Endothelial cell of umbilical vein (primary cell): ENCODE data around the gene CHRNE. TPM values are rescaled to one million over a fixed set of nuclear protein-coding genes. Genes with fewer than 3 reads are reported as not detected.

Experiments
- BruUV-seq: library from RNA; stranded (reverse); fragments of 400-500 nt; replicated peaks from 2 replicates; lab custom pipeline; 2021; lab: Mats Ljungman, UMichigan
- CTCF ChIA-PET: fragments of 300-600, 350-600 bp; sonication (Branson Sonifier 250); formaldehyde crosslinking; loops from one replicate; lab custom pipeline; 2021; ENCODE audit warnings: antibody characterized with exemption, inconsistent platforms; lab: Charles Lee
- POLR2A ChIA-PET: fragments of 300-600, 350-600 bp; sonication (Branson Sonifier 250); formaldehyde crosslinking; loops from one replicate; lab custom pipeline; 2021; ENCODE audit warnings: antibody characterized with exemption, inconsistent platforms; lab: Charles Lee
- DNase-seq: peaks from one replicate; pipeline ENCODE4 v3.0.0-alpha.2; 2011; ENCODE audit warnings: low read depth, low spot score
- FAIRE-seq: peaks from 2 replicates; lab custom pipeline; 2011; peaks lifted over from hg19 to GRCh38; lab: Jason Lieb, UNC
- H2AFZ ChIP-seq: 2 replicates; pipeline ENCODE4 v1.6.0; 2012; ENCODE audit warnings: low read depth, low read length, control low read depth, inconsistent platforms
- H3K27ac ChIP-seq: 2 replicates; pipeline ENCODE4 v1.5.1; 2011; ENCODE audit warnings: low read depth, mild to moderate bottlenecking, control low read depth, low read length, moderate library complexity; ENCODE audit not compliant: insufficient read depth
- H3K27me3 ChIP-seq, 2 experiments: 2 replicates each; pipeline versions ENCODE4 v1.6.0 to v1.6.1; 2011; ENCODE audit warnings: low read length in 2 of 2, mixed read lengths in 1 of 2; ENCODE audit not compliant: control insufficient read depth in 2 of 2, insufficient read depth in 2 of 2
- H3K36me3 ChIP-seq, 2 experiments: 2 replicates in 1 of 2; 3 replicates in 1 of 2; pipeline ENCODE4 v1.5.1; 2011; ENCODE audit warnings: low read length in 2 of 2, mild to moderate bottlenecking in 1 of 2, moderate library complexity in 1 of 2; ENCODE audit not compliant: control insufficient read depth in 2 of 2, insufficient read depth in 2 of 2; ENCODE audit errors: extremely low read depth in 1 of 2
- H3K4me1 ChIP-seq: 3 replicates; pipeline ENCODE4 v1.5.1; 2011; ENCODE audit warnings: mild to moderate bottlenecking, low read length; ENCODE audit not compliant: control insufficient read depth, insufficient read depth; ENCODE audit errors: extremely low read depth
- H3K4me2 ChIP-seq: 2 replicates; pipeline ENCODE4 v1.6.1; 2011; ENCODE audit warnings: low read length, control low read depth, mixed read lengths; ENCODE audit not compliant: insufficient read depth
- H3K4me3 ChIP-seq, 3 experiments: fragments of 200-600 bp in 1 of 3; sonication (generic), shearing (Covaris generic) in 1 of 3; replicated peaks in 1 of 3; 2 replicates each; pipeline ENCODE4 v1.5.1; 2011 to 2016; ENCODE audit warnings: control low read depth in 3 of 3, low read length in 3 of 3, mild to moderate bottlenecking in 2 of 3, inconsistent platforms in 1 of 3, low read depth in 1 of 3, moderate library complexity in 1 of 3; ENCODE audit not compliant: insufficient read depth in 1 of 3
- H3K79me2 ChIP-seq: 2 replicates; pipeline ENCODE4 v1.6.0; 2012; ENCODE audit warnings: low read length, inconsistent platforms; ENCODE audit not compliant: control insufficient read depth, insufficient read depth
- H3K9ac ChIP-seq: replicated peaks from 2 replicates; pipeline ENCODE3; 2011; ENCODE audit warnings: low read length, control low read depth; ENCODE audit not compliant: insufficient read depth; ENCODE audit errors: extremely low read depth
- H3K9me1 ChIP-seq: replicated peaks from 3 replicates; pipeline ENCODE4 v1.6.0; 2011; ENCODE audit warnings: mild to moderate bottlenecking, low read length; ENCODE audit not compliant: control insufficient read depth, insufficient read depth; ENCODE audit errors: extremely low read depth
- H3K9me3 ChIP-seq: replicated peaks from 2 replicates; pipeline ENCODE4 v1.5.1; 2012; ENCODE audit warnings: low read length, inconsistent platforms; ENCODE audit not compliant: control insufficient read depth, insufficient read depth
- H4K20me1 ChIP-seq: replicated peaks from 2 replicates; pipeline ENCODE3; 2011; ENCODE audit warnings: mild to moderate bottlenecking, low read length; ENCODE audit not compliant: control insufficient read depth, insufficient read depth; ENCODE audit errors: extremely low read depth
- EZH2 ChIP-seq: IDR thresholded peaks from 2 replicates; pipeline ENCODE4 v1.6.1; 2012; ENCODE audit warnings: borderline replicate concordance, low read depth, mild to moderate bottlenecking, moderate library complexity, low read length, inconsistent platforms; ENCODE audit not compliant: severe bottlenecking
- FOS ChIP-seq: IDR thresholded peaks from 2 replicates; pipeline ENCODE4 v1.6.1; 2011; ENCODE audit warnings: mild to moderate bottlenecking, low read length, moderate library complexity, borderline replicate concordance; ENCODE audit not compliant: insufficient read depth
- GATA2 ChIP-seq: IDR thresholded peaks from 2 replicates; pipeline ENCODE4 v1.7.0; 2011; ENCODE audit warnings: low read depth, mild to moderate bottlenecking, moderate library complexity, mixed read lengths, low read length; ENCODE audit not compliant: insufficient read length, insufficient read depth
- JUN ChIP-seq: IDR thresholded peaks from 2 replicates; pipeline ENCODE4 v1.6.1; 2011; ENCODE audit warnings: borderline replicate concordance, low read depth; ENCODE audit not compliant: insufficient read length, insufficient read depth
- MYC ChIP-seq: IDR thresholded peaks from one replicate; pipeline ENCODE4 v1.6.1; 2011; ENCODE audit warnings: mild to moderate bottlenecking, low read depth, low read length
- POLR2A ChIP-seq: IDR thresholded peaks from 2 replicates; pipeline ENCODE4 v1.6.1; 2012; ENCODE audit warnings: low read depth, mild to moderate bottlenecking, control low read depth, low read length
- POLR2AphosphoS5 ChIP-seq: IDR thresholded peaks from 2 replicates; pipeline ENCODE4 v1.6.1; 2012; ENCODE audit warnings: low read depth, mild to moderate bottlenecking, control low read depth, low read length, moderate library complexity; ENCODE audit not compliant: insufficient read depth
- dilution Hi-C: fragments of 300-500 bp; cut with MboI; formaldehyde crosslinking; loops from one replicate; pipeline ENCODE4 v1.15.0; 2019; ENCODE audit warnings: low sequenced_read_pairs; ENCODE audit not compliant: extremely low pct_ligation_motif_present
- intact Hi-C: fragments of 100-400 bp; cut with micrococcal nuclease; formaldehyde crosslinking; loops from one replicate; pipeline ENCODE4 v1.10.0; 2022
- polyA plus RNA-seq, 4 experiments: library from polyadenylated mRNA; depleted of rRNA in 3 of 4; stranded (reverse) in 3 of 4; unstranded in 1 of 4; fragments of >200 nt; gene quantifications; 2 replicates each; pipeline versions ENCODE4 v1.2.1 to v1.2.3, GENCODE V29; 2011 to 2012; ENCODE audit warnings: missing spikeins in 1 of 4
- total RNA-seq: library from RNA; stranded (reverse); gene quantifications from 2 replicates; pipeline ENCODE4 v1.2.3, GENCODE V29; 2021
- TF ChIP-seq, protein P1 (sequence below), 2 donors: IDR thresholded peaks; 1 replicate in 1 of 2; 2 replicates in 1 of 2; pipeline ENCODE4 v1.5.1; 2011; ENCODE audit warnings: low read length in 2 of 2, mild to moderate bottlenecking in 2 of 2, moderate library complexity in 2 of 2, control low read depth in 1 of 2, inconsistent platforms in 1 of 2, low read depth in 1 of 2; ENCODE audit not compliant: insufficient read depth in 1 of 2; ENCODE audit errors: extremely low read depth in 1 of 2
- TF ChIP-seq, protein P2 (sequence below): IDR thresholded peaks from 2 replicates; pipeline ENCODE4 v1.6.1; 2011; ENCODE audit not compliant: insufficient read depth, insufficient read length

Gene CHRNE
- total and polyA plus RNA-seq, 2 donors (not counting 3 experiments of a cell fraction or from before 2014, with no cell fraction given): 0.84 to 1.1 TPM

DNA sequence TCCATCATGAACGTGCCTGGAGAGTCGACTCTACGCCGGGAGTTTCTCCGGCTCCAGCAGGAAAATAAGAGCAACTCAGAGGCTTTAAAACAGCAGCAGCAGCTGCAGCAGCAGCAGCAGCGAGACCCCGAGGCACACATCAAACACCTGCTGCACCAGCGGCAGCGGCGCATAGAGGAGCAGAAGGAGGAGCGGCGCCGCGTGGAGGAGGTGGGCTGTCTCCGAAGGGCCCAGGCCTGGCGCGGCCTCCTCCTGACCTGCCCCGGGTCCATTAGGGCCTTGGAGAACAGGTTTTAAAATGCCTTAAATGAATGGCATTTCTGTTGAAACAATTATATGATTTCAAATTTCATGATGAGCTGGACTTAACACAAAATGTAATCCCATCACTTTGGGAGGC, 15.3 kb downstream of the CHRNE start:
- H3K27ac ChIP-seq: no peak overlapping the region
- CTCF ChIA-PET: interaction anchor here (1.4 to 3.1 kb wide), 5 partner anchors 12 to 178 kb away, joined by 6 to 18 read pairs (median 11); partner anchors contain the start of genes ARRB2, C17orf107, GLTPD2 and VMO1
- no peak overlapping the region for H3K9ac ChIP-seq
- H3K79me2 ChIP-seq: no peaks in the 10 kb centered on the region
- BruUV-seq: no TSS peak
- no peaks in the 10 kb centered on the region for H3K9me1 ChIP-seq
- H3K4me2 ChIP-seq: no peak overlapping the region
- DNase-seq (no peak), FAIRE-seq (no peak)
- H3K9me3 ChIP-seq: no peaks in the 10 kb centered on the region
- H3K4me1 ChIP-seq: no peaks in the 10 kb centered on the region
- no peaks in the 10 kb centered on the region for H4K20me1 ChIP-seq
- H3K36me3 ChIP-seq: peaks cover 3 to 57% of the 10 kb centered on the region in 2 experiments
- POLR2A ChIA-PET: no interaction called here
- intact Hi-C loops: no loop called here
- no peak overlapping the region for H2AFZ ChIP-seq
- H3K4me3 ChIP-seq: no peak overlapping the region
- TF ChIP-seq, protein P1, sequence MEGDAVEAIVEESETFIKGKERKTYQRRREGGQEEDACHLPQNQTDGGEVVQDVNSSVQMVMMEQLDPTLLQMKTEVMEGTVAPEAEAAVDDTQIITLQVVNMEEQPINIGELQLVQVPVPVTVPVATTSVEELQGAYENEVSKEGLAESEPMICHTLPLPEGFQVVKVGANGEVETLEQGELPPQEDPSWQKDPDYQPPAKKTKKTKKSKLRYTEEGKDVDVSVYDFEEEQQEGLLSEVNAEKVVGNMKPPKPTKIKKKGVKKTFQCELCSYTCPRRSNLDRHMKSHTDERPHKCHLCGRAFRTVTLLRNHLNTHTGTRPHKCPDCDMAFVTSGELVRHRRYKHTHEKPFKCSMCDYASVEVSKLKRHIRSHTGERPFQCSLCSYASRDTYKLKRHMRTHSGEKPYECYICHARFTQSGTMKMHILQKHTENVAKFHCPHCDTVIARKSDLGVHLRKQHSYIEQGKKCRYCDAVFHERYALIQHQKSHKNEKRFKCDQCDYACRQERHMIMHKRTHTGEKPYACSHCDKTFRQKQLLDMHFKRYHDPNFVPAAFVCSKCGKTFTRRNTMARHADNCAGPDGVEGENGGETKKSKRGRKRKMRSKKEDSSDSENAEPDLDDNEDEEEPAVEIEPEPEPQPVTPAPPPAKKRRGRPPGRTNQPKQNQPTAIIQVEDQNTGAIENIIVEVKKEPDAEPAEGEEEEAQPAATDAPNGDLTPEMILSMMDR (IDR thresholded peaks at IDR 0.05; ENCODE audit: extremely low read depth in 1 of 2, insufficient read depth in 1 of 2, low read depth in 1 of 2, low read length in 2 of 2): no peak
- TF ChIP-seq MYC (no peak), FOS (no peak), POLR2AphosphoS5 (no peak), GATA2 (no peak), JUN (no peak), POLR2A (no peak), EZH2 (no peak)
- TF ChIP-seq, protein P2, sequence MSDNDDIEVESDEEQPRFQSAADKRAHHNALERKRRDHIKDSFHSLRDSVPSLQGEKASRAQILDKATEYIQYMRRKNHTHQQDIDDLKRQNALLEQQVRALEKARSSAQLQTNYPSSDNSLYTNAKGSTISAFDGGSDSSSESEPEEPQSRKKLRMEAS: no peak
- dilution Hi-C loops: no loop called here
- H3K27me3 ChIP-seq: no peaks in the 10 kb centered on the region
